Endothelial cell of umbilical vein (primary cell): ENCODE measurements around the gene HES1. TPM values are rescaled to one million over a fixed set of nuclear protein-coding genes. Genes with fewer than 3 reads are reported as not detected.

ENCODE experiments used
- BruUV-seq: library from RNA; stranded (reverse); fragments of 400-500 nt; replicated peaks from 2 replicates; lab custom pipeline; 2021; lab: Mats Ljungman, UMichigan
- CTCF ChIA-PET: fragments of 300-600, 350-600 bp; sonication (Branson Sonifier 250); formaldehyde crosslinking; loops from one replicate; lab custom pipeline; 2021; ENCODE audit warnings: antibody characterized with exemption, inconsistent platforms; lab: Charles Lee
- POLR2A ChIA-PET: fragments of 300-600, 350-600 bp; sonication (Branson Sonifier 250); formaldehyde crosslinking; loops from one replicate; lab custom pipeline; 2021; ENCODE audit warnings: antibody characterized with exemption, inconsistent platforms; lab: Charles Lee
- DNase-seq: peaks from one replicate; pipeline ENCODE4 v3.0.0-alpha.2; 2011; ENCODE audit warnings: low read depth, low spot score
- FAIRE-seq: peaks from 2 replicates; lab custom pipeline; 2011; peaks lifted over from hg19 to GRCh38; lab: Jason Lieb, UNC
- H2AFZ ChIP-seq: 2 replicates; pipeline ENCODE4 v1.6.0; 2012; ENCODE audit warnings: low read depth, low read length, control low read depth, inconsistent platforms
- H3K27ac ChIP-seq: 2 replicates; pipeline ENCODE4 v1.5.1; 2011; ENCODE audit warnings: low read depth, mild to moderate bottlenecking, control low read depth, low read length, moderate library complexity; ENCODE audit not compliant: insufficient read depth
- H3K27me3 ChIP-seq, 2 experiments: 2 replicates each; pipeline versions ENCODE4 v1.6.0 to v1.6.1; 2011; ENCODE audit warnings: low read length in 2 of 2, mixed read lengths in 1 of 2; ENCODE audit not compliant: control insufficient read depth in 2 of 2, insufficient read depth in 2 of 2
- H3K36me3 ChIP-seq, 2 experiments: 2 replicates in 1 of 2; 3 replicates in 1 of 2; pipeline ENCODE4 v1.5.1; 2011; ENCODE audit warnings: low read length in 2 of 2, mild to moderate bottlenecking in 1 of 2, moderate library complexity in 1 of 2; ENCODE audit not compliant: control insufficient read depth in 2 of 2, insufficient read depth in 2 of 2; ENCODE audit errors: extremely low read depth in 1 of 2
- H3K4me1 ChIP-seq: 3 replicates; pipeline ENCODE4 v1.5.1; 2011; ENCODE audit warnings: mild to moderate bottlenecking, low read length; ENCODE audit not compliant: control insufficient read depth, insufficient read depth; ENCODE audit errors: extremely low read depth
- H3K4me2 ChIP-seq: 2 replicates; pipeline ENCODE4 v1.6.1; 2011; ENCODE audit warnings: low read length, control low read depth, mixed read lengths; ENCODE audit not compliant: insufficient read depth
- H3K4me3 ChIP-seq, 3 experiments: fragments of 200-600 bp in 1 of 3; sonication (generic), shearing (Covaris generic) in 1 of 3; replicated peaks in 1 of 3; 2 replicates each; pipeline ENCODE4 v1.5.1; 2011 to 2016; ENCODE audit warnings: control low read depth in 3 of 3, low read length in 3 of 3, mild to moderate bottlenecking in 2 of 3, inconsistent platforms in 1 of 3, low read depth in 1 of 3, moderate library complexity in 1 of 3; ENCODE audit not compliant: insufficient read depth in 1 of 3
- H3K79me2 ChIP-seq: 2 replicates; pipeline ENCODE4 v1.6.0; 2012; ENCODE audit warnings: low read length, inconsistent platforms; ENCODE audit not compliant: control insufficient read depth, insufficient read depth
- H3K9ac ChIP-seq: replicated peaks from 2 replicates; pipeline ENCODE3; 2011; ENCODE audit warnings: low read length, control low read depth; ENCODE audit not compliant: insufficient read depth; ENCODE audit errors: extremely low read depth
- H3K9me1 ChIP-seq: replicated peaks from 3 replicates; pipeline ENCODE4 v1.6.0; 2011; ENCODE audit warnings: mild to moderate bottlenecking, low read length; ENCODE audit not compliant: control insufficient read depth, insufficient read depth; ENCODE audit errors: extremely low read depth
- H3K9me3 ChIP-seq: replicated peaks from 2 replicates; pipeline ENCODE4 v1.5.1; 2012; ENCODE audit warnings: low read length, inconsistent platforms; ENCODE audit not compliant: control insufficient read depth, insufficient read depth
- H4K20me1 ChIP-seq: replicated peaks from 2 replicates; pipeline ENCODE3; 2011; ENCODE audit warnings: mild to moderate bottlenecking, low read length; ENCODE audit not compliant: control insufficient read depth, insufficient read depth; ENCODE audit errors: extremely low read depth
- CTCF ChIP-seq, 2 donors: IDR thresholded peaks; 1 replicate in 1 of 2; 2 replicates in 1 of 2; pipeline ENCODE4 v1.5.1; 2011; ENCODE audit warnings: low read length in 2 of 2, mild to moderate bottlenecking in 2 of 2, moderate library complexity in 2 of 2, control low read depth in 1 of 2, inconsistent platforms in 1 of 2, low read depth in 1 of 2; ENCODE audit not compliant: insufficient read depth in 1 of 2; ENCODE audit errors: extremely low read depth in 1 of 2
- FOS ChIP-seq: IDR thresholded peaks from 2 replicates; pipeline ENCODE4 v1.6.1; 2011; ENCODE audit warnings: mild to moderate bottlenecking, low read length, moderate library complexity, borderline replicate concordance; ENCODE audit not compliant: insufficient read depth
- GATA2 ChIP-seq: IDR thresholded peaks from 2 replicates; pipeline ENCODE4 v1.7.0; 2011; ENCODE audit warnings: low read depth, mild to moderate bottlenecking, moderate library complexity, mixed read lengths, low read length; ENCODE audit not compliant: insufficient read length, insufficient read depth
- JUN ChIP-seq: IDR thresholded peaks from 2 replicates; pipeline ENCODE4 v1.6.1; 2011; ENCODE audit warnings: borderline replicate concordance, low read depth; ENCODE audit not compliant: insufficient read length, insufficient read depth
- MYC ChIP-seq: IDR thresholded peaks from one replicate; pipeline ENCODE4 v1.6.1; 2011; ENCODE audit warnings: mild to moderate bottlenecking, low read depth, low read length
- dilution Hi-C: fragments of 300-500 bp; cut with MboI; formaldehyde crosslinking; loops from one replicate; pipeline ENCODE4 v1.15.0; 2019; ENCODE audit warnings: low sequenced_read_pairs; ENCODE audit not compliant: extremely low pct_ligation_motif_present
- intact Hi-C: fragments of 100-400 bp; cut with micrococcal nuclease; formaldehyde crosslinking; loops from one replicate; pipeline ENCODE4 v1.10.0; 2022
- polyA plus RNA-seq, 4 experiments: library from polyadenylated mRNA; depleted of rRNA in 3 of 4; stranded (reverse) in 3 of 4; unstranded in 1 of 4; fragments of >200 nt; gene quantifications; 2 replicates each; pipeline versions ENCODE4 v1.2.1 to v1.2.3, GENCODE V29; 2011 to 2012; ENCODE audit warnings: missing spikeins in 1 of 4
- total RNA-seq: library from RNA; stranded (reverse); gene quantifications from 2 replicates; pipeline ENCODE4 v1.2.3, GENCODE V29; 2021

The HES1 gene
- total and polyA plus RNA-seq, 2 donors (not counting 3 experiments of a cell fraction or from before 2014, with no cell fraction given), result 42.0 to 210 TPM

DNA sequence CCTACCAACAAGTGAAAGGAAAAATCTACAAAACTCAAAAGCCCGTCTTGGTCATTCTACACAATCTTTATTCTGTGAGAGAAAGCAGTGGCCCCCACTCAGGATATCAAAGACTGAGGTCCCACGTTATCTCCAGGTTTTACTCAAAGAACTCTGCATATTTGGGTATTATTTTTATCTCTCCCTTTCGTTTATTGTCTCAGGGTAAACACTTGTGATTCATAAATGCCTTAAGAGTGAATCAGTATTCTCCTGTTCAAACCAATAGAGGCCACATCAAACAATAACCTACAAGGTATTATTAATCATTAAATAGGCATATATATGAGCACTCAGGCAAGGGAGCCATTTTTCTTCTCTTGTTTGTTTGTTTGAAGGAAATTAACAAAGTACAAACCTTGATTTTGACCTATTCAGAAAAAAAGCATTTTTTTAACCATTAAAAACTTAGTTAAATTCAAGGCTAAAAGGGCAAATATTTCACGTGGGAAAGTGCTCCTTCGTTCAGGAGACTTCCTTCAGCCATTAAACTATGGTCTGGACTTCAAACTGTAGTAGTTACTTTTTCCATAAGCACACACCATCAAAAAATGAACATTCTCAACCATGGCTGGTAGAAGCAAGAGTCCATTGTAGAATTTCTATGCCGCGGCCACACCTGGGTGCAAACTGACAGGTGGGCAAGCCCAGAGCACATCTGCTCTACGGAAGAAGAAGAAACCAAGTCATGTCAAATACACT, 13.9 kb upstream of the HES1 start:
- H3K79me2 ChIP-seq, result no peaks in the 10 kb centered on the region
- CTCF ChIA-PET, result no interaction called here
- intact Hi-C loops, result no loop called here
- no peak overlapping the region for H3K27ac ChIP-seq
- BruUV-seq, result no TSS peak
- TF ChIP-seq GATA2, result peak; percentile 14
- no peak for TF ChIP-seq MYC
- TF ChIP-seq FOS, result peak; percentile 78
- TF ChIP-seq CTCF (IDR thresholded peaks at IDR 0.05; ENCODE audit: extremely low read depth in 1 of 2, insufficient read depth in 1 of 2, low read depth in 1 of 2, low read length in 2 of 2), result no peak
- TF ChIP-seq JUN, result peak; percentile 63
- no peaks in the 10 kb centered on the region for H3K9me1 ChIP-seq
- peaks cover 8% of the 10 kb centered on the region for H3K4me1 ChIP-seq
- H3K36me3 ChIP-seq, result no peaks in the 10 kb centered on the region
- POLR2A ChIA-PET, result no interaction called here
- no peak overlapping the region for H3K9ac ChIP-seq
- dilution Hi-C loops, result no loop called here
- H3K27me3 ChIP-seq, result peaks cover 0 to 4% of the 10 kb centered on the region in 2 experiments
- H3K9me3 ChIP-seq, result no peaks in the 10 kb centered on the region
- DNase-seq (peak; percentile 48), FAIRE-seq (peak; percentile 37)
- no peak overlapping the region for H3K4me3 ChIP-seq
- no peaks in the 10 kb centered on the region for H4K20me1 ChIP-seq
- H2AFZ ChIP-seq, result no peak overlapping the region
- H3K4me2 ChIP-seq, result peak overlapping the region; percentile 21
